DLD1 (cell line): ENCODE measurements around the gene MPV17L2.
"Not testable (repeated sequence)": the region's sequence is repeated elsewhere in the genome, so short reads cannot be mapped to it uniquely, and the experiment has no call there.

ENCODE experiments used
- in situ Hi-C: cut with HindIII; loops from 2 replicates; pipeline ENCODE4 v1.10.0; 2017; ENCODE audit warnings: low sequenced_read_pairs

MPV17L2 gene

DNA sequence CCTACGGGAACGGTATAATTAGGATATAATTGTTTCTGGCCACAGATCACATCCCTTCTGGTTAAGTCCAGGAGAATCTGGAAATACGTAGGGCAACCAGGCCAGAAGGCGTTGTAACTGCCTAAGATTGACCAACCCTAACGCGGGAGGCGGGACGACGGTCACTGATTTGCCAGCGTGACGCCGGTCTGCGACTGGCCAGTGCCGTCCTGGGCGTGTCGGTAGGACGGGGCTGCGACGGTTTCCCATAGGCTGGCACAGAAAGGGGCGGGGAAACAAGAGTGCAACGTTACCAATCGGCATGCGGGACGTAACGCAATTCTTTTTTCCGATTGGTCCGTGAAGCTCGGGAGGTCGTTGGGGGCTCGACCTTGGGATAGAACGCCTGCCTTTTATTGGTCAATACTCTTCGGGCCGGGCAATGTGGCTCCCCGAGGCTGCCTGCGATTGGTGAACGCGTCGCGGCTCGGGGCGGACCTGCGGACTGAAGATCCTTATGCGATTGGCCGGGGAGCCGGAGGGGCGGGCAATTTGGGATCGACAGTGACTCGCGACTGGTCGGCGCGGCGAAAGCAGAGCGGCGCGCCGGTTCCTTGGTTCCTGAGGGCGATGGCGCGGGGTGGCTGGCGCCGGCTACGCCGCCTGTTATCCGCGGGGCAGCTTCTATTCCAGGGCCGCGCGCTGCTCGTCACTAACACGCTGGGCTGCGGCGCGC lies at the start of gene MPV17L2:
Gene MPV17L2, plus strand, starts transcription at position 546 of the 715 bp plus-strand sequence. Its CDS starts 64 bp downstream, at position 610.
- in situ Hi-C loops = no loop called here

DNA sequence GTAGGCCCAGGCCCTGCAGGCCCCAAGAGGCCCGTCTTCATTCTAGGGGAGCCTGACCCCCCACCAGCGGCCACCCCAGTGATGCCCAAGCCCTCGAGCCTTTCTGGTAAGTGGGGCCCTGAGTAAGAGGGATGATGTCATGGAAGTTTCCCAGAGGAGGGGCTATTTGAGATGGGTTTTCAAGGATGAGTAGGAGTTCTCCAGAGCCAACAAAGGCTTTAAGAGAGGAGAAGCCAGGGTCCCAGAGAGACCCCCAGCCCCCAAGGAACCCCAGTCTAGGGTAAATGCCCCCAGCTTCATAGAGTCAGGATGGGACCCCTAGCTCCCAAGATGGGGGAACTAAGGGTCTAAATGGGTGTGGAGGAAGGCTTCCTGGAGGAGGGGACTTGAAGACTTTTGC lies 49.1 kb upstream of the MPV17L2 start:
- in situ Hi-C loops = no loop called here

DNA sequence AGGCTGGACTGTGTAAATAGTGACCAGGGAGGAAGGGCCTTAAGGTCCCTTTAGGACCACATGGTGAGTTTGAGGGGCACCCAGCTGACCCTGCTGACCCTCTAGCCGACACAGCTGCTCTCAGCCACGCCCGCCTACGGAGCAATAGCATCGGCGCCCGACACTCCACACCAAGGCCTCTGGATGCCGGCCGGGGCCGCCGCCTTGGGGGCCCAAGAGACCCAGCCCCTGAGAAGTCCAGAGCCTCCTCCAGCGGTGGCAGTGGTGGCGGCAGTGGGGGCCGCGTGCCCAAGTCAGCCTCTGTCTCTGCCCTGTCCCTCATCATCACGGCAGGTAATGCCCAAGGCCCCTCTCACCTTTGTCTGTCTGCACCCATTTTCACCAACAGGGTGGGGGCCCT lies 48.7 kb upstream of the MPV17L2 start:
- in situ Hi-C loops = no loop called here

DNA sequence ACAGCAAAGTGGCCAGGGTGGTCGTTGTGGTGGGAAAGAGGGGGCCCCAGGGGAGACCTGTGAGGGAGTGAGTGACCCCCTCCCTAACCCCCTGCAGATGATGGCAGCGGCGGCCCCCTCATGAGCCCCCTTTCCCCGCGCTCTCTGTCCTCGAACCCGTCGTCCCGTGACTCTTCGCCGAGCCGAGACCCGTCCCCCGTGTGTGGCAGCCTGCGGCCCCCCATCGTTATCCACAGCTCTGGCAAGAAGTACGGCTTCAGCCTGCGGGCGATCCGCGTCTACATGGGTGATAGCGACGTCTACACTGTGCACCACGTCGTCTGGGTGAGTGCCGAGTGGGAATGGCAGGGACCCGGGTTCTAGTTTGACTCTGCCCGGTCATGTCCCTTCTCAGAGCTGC lies 48.1 kb upstream of the MPV17L2 start:
- in situ Hi-C loops = no loop called here

DNA sequence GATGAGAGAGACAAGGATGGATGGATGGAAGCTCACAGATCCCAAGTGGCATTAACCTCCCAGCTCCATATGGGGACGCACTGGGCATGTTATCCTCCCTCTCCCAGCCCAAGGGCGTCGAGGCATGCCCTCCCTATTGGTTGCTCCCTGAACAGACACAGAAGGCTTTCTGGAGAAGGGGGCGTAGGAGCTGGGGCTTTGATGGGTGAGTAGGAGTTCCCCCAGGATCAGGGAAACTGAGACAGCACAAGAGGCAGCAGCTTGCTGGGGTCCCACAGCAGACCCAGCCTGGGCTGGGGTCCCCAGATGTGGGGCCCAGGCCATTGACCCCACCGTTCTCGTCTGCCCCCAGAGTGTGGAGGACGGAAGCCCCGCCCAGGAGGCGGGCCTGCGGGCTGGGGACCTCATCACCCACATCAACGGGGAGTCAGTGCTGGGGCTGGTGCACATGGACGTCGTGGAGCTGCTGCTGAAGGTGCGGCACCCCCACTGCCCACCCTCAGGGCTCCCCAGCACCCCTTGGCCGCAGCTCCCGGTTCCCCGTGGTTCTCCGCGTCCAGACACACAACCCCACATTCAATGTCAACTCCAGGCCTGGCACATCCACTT lies 47.5 kb upstream of the MPV17L2 start:
- in situ Hi-C loops = no loop called here

DNA sequence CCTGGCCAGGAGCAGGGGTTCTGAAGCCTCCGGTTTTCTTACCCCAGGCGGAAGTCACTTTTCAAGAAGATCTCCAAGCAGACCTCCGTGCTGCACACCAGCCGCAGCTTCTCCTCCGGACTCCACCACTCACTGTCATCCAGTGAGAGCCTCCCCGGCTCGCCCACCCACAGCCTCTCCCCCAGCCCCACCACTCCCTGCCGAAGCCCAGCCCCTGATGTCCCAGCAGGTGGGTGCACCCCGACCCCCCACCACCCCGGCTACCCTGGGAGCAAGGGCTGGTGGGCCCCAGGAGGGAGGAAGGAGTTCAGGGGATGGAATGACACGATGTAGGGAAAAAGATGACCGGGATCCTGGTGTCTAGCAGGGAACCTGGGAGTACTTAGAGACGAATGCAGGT lies 45.6 kb upstream of the MPV17L2 start:
- in situ Hi-C loops = no loop called here

DNA sequence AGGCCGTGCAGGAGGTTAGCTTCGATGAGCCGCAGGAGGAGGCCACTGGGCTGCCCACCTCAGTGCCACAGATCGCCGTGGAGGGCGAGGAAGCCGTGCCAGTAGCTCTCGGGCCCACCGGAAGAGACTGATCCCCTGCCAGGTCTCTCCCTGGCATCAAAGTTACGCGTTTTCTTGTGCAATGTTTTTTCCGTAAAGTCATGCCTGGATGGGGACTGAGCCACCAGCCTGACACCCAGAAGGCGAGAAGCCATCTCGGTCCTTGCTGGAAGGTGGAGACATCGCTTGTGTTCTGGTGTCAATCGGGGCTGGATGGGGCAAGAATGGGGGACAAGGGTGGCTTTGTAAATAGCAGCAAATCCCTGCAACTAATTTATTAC lies 43.4 kb upstream of the MPV17L2 start:
- in situ Hi-C loops = no loop called here

DNA sequence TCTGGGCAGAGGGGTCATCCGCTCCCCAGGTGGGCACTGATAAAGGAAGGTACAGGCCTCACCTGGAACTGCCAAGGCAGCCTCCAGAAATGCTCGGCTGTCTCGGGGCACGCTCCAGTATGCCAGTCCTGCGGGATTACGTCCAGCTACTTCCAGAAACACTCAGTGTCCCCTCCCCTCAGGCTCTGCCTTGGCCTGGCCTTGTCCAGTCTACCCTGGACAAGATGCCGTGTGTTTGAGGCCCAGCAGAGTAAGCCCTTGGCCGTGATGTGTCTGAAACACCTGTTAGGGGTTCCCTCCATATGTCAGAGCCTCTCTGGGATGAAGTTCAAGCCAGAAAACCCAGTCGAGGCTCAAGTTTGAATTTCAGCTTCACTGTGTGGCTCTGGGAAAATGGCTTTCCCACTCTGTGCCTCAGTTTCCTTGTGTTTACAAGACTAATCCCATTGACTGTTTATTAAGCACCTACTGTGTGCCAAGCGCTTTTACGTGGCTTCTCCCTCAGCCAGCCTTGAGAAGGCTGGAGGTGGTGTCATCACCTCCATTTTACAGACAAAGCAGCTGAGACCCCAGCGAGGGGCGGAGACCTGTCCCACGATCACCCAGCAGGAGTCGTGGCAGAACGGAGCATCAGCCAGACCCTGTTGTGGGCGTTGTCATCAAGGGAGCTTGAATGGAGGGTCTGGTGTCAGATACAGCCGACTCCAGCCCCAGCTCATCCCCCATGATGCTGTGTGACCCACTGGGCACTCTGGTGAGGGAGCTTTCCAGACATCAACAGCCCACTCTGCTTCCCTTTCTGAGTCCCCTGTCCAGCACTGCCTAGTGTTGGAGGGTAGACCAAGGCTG lies 42.0 kb upstream of the MPV17L2 start:
- in situ Hi-C loops = no loop called here

DNA sequence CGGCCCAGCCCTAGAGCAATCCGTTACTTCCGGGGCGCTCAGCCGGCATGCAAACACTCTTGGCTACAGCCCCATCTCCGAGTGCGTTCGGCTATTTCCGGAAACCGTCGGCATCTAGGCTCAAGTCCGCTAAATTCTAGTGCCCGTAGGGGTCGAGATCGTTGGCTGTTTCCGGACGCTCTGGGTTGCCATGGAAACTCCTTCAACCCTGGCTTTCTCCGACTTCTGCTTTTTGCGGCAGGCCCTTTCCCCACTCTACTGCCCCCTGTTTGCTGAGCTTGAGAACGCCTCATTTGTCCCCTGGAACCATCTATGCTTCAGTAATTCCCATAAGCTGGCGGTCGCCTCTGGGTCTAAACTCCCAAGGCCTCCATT lies 40.6 kb upstream of the MPV17L2 start:
- in situ Hi-C loops = no loop called here

DNA sequence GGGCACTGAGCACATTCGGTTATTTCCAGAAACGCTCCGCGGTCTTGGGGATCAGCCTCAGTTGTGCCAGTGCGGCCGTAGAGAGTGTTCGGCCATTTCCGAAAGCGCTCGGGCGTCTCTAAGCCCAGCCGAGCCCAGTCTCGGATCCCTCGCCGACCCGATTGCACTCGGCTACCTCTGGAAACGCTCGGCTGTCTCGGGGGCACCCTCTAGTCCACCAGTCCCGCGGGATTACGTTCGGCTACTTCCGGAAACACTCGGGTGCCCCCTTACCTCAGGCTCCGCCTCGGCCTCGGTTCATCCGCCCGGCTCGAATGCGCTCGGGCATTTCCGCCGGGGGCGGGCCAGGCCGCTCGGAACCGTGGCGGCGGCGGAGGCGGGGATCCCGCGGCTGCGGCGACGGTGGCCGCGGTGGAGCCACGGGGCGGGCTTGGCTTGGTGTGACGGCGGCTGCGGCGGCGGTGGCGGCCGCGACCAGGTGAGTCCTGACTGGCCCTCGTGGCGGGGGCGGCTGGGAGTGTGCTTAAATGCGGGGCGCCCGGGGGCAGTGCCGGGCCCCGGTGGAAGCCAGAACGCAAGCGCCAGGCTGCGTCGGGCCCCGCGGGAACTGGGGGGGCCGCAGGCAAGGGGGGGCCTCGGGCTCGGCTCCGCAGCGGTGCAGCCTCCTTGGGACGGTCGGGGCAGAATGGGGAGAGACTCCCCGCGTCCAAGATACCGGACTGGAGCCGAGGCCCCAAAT lies 40.0 kb upstream of the MPV17L2 start, which contains the start of gene PIK3R2:
Gene PIK3R2, plus strand, starts transcription at position 347 of the 739 bp plus-strand sequence. CDS start 2,717 bp downstream, outside the sequence.
- in situ Hi-C loops = no loop called here

DNA sequence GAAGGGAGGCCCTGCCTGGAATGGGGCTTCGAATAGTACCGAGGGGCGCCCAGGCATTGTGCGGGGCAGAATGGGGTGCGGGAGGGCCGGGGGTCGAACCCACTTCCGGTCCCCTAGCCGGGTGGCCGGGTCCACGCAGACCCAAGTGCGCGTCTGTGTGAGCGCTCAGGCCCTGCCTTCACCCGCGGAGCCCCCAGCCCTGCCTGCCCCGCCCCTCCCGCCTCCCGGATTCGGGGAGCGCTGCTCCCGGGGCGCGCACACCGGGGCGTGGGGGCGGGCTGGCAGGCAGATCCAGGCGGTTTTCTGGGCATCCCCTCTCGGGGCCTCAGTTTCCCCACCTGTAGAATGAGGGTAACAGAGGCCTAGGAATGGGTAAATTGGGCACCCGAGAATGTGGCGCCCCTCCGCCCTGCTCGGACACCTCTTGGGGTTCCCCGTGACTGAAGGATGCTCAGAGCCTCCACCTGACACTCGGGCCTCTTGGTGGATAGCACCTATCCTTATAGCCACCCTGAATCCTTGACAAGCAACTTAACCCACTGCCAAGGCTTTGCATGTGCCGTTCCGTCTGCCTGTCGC lies 39.4 kb upstream of the MPV17L2 start:
- in situ Hi-C loops = no loop called here

DNA sequence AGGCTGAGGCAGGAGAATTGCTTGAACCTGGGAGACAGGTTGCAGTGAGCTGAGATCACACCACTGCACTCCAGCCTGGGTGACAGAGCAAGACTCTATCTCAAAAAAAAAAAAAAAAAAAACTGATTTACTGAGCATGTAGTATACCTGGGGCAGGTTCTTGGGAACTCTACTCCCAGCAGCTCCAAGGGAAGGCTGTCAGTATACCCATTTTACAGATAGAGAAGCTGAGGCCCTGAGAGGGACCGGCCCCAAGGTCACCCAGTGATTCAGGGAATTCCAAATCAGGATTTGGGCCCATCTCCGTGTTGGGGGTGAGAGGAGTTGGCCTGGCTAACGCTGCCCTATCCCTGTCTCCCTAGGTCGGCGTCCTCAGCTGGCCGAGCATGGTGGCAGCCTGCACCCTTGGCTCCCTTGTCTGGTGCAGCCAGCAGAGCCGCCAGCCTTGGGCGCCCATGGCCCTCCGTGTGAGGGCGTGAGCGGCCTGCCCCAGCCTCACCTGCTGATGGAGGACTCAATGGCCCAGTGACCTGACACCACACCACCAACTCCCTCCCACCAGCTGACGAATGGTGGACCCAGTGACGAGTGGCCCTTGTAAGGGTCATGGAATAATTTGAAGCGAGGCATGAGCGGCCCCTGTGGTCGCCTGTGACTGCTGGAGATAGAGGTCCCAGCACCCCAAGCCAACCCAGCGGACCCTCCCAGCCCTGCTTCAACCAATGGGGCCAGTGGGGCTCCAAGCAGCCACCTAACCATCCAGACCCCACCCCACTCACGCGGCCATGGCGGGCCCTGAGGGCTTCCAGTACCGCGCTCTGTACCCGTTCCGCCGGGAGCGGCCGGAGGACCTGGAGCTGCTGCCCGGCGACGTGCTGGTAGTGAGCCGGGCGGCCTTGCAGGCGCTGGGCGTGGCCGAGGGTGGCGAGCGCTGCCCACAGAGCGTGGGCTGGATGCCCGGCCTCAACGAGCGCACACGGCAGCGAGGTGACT lies 37.6 kb upstream of the MPV17L2 start:
- in situ Hi-C loops = no loop called here

DNA sequence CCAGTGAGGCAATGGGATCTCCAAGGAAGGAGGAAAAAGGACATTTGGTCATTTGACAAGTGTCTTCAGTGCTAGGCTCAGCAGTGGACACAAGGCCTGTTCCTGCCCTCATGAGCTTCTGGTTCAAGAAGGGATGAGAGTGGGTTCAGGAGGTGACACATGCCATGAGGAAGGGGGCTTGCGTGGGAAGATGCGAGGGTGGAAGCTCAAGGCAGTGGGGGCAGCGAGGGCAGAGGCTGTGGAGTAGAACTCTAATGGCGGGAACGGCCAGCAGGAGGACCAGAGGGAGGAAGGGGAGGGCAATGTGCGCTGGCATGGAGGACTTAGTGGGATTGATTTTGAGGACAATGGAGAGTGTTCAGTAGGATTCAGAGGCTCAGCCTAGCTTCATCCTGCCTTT lies 36.8 kb upstream of the MPV17L2 start:
- in situ Hi-C loops = no loop called here

DNA sequence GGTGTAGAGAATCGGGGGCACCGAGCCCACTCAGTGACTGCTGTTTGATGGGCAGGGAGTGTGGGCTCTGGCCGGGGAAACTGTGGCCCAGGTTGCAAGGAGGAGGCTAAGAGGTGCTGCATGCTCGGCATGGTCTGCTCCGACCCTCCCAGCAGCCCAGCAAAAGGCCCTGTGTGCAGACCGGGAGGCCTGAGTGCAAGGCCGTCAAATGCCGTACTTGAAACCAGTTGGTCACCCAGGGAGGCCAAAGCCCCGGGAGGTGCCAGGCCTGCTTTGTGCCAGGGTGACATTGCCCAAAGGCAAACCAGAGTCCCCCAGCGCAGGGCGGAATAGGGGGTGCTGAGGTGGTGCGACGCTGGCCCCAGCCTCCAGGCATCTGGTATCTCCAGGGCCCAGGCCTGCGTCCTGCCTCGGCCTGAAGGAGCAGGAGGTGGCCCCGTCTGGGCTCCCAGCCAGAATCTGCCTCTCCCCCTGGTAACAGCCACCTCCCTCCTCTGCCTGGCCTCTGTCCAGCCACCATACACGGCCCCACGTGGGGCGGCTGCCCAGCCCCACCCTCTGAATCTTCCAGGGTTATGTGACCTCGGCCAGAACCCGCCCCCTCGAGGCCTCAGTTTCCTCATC lies 36.1 kb upstream of the MPV17L2 start:
- in situ Hi-C loops = no loop called here

DNA sequence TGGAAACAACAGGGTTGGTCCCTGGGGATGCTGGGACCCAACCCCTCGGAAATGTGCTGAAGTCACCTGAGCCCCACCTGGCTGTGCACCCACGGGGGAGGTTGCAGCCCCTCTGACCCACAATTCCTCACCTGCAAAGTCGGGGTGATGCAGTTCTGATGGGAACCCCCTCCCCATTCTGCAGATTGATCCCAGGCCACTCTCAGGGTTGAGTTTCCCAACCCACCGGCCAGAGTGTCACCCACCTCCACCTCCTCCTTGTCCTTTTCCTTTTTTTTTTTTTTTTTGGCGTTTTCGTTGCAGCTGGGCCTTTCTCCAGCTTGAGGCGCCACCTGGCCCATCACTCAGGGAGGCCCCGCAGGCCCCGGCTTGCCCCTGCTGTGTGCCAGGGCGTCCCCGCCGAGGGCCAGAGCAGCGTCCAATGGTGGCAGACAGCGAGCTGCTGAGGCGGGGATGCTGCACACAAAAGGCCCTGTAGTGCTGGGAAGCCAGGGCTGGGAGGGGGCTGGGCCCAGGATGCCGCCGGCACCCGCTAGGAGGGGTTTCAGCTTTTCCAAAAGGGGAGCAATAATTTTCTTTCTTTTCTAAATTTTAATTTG lies 35.5 kb upstream of the MPV17L2 start:
- in situ Hi-C loops = no loop called here

DNA sequence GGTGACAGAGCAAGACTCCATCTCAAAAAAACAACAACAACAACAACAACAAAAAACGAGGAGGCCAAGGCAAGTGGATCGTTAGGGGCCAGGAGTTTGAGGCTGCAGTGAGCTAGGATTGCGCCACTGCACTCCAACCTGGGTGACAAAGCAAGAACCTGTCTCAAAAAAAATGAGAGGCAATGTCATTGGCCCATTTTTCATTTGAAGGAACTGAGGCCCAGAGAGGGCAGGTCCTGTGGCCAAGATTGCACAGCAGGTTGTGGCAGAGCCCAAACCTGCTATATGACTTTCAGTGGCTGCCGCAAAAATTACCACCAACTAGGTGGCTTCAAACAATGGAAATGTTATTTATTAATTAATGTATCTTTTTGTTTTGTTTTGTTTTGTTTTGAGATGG lies 34.6 kb upstream of the MPV17L2 start:
- in situ Hi-C loops = no loop called here

DNA sequence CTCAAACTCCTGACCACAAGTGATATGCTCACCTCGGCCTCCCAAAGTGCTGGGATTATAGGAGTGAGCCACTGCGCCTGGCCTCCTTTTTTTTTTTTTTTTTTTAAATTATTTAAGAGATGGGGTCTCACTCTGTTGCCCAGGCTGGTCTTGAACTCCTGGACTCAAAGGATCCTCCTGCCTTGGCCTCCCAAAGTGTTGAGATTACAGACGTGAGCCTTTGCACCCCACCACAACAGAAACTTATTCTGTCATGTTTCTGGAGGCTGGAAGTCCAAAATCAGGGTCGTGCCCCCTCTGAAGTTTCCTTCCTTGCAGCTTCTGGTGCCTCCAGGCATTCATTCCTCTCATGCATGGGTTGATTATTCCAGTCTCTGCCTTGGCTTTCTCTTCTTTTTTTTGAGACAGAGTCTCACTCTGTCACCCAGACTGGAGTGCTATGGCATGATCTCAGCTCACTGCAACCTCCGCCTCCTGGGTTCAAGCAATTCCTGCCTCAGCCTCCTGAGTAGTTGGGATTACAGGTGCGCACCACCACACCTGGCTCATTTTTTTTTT lies 33.9 kb upstream of the MPV17L2 start:
- in situ Hi-C loops = not testable (repeated sequence)

DNA sequence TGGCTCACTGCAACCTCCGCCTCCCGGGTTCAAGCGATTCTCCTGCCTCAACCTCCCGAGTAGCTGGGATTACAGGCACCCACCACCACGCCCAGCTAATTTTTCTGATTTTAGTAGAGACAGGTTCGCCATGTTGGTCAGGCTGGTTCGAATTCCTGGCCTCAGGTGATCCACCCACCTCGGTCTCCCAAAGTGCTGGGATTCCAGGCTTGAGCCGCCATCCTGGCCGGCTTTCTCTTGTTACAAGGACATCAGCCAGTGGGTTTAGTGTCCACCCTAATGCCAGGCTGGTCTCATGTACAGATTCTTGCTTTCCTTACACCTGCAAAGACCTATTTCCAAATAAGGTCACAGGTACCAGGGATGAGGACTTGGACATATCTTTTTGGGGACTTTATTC lies 33.2 kb upstream of the MPV17L2 start:
- in situ Hi-C loops = no loop called here
